SU-DHL-6 (cell line): ENCODE measurements around the gene PLEKHH2.

Source experiments
- CTCF ChIP-seq: fragments of 200-600 bp; sonication (generic); IDR thresholded peaks from one replicate; pipeline ENCODE4 v1.5.1; 2017; ENCODE audit warnings: antibody characterized with exemption, mild to moderate bottlenecking, low read length, moderate library complexity; ENCODE audit not compliant: insufficient read depth, poor library complexity, severe bottlenecking
- EZH2phosphoT487 ChIP-seq: fragments of 200-600 bp; sonication (generic), shearing (Covaris generic); conservative IDR thresholded peaks from 2 replicates; pipeline ENCODE4 v1.6.1; 2018; ENCODE audit warnings: mild to moderate bottlenecking, antibody characterized with exemption, low read length, moderate library complexity, mixed read lengths

- TF ChIP-seq CTCF (no peak), EZH2phosphoT487 (no peak)
These were observed 122.1 kb downstream of the PLEKHH2 start for GRCh38 chr2:43759195-43759594.
